H1 (cell line): ENCODE data around the gene COLEC11. TPM values are rescaled to one million over a fixed set of nuclear protein-coding genes. Genes with fewer than 3 reads are reported as not detected.

Source experiments
- ASH2L ChIP-seq: fragments of 200-600, 300-600 bp; sonication (generic); IDR thresholded peaks from one replicate; pipeline ENCODE4 v1.7.1; 2017; ENCODE audit warnings: low read length
- BRCA1 ChIP-seq: IDR thresholded peaks from 2 replicates; pipeline ENCODE4 v1.6.1; 2012; ENCODE audit warnings: low read depth, low read length, improper control_type of control experiment
- CHD1 ChIP-seq: IDR thresholded peaks from 2 replicates; pipeline ENCODE4 v1.6.1; 2012; ENCODE audit warnings: low read depth, low read length, improper control_type of control experiment
- EZH2 ChIP-seq: fragments of 200-600 bp; sonication (generic); IDR thresholded peaks from 2 replicates; pipeline ENCODE4 v1.7.1; 2012; ENCODE audit warnings: low read depth, mild to moderate bottlenecking, moderate library complexity, low read length, inconsistent platforms; ENCODE audit not compliant: severe bottlenecking
- GABPA ChIP-seq: IDR thresholded peaks from 2 replicates; pipeline ENCODE4 v1.6.1; 2011; ENCODE audit warnings: mild to moderate bottlenecking, low read length, moderate library complexity, borderline replicate concordance; ENCODE audit not compliant: insufficient read depth
- MAFK ChIP-seq: IDR thresholded peaks from 2 replicates; pipeline ENCODE4 v1.6.1; 2012; ENCODE audit warnings: low read depth, mild to moderate bottlenecking, improper control_type of control experiment, low read length
- RNF2 ChIP-seq: fragments of 200-900, 300-1000 bp; sonication (generic); IDR thresholded peaks from 2 replicates; pipeline ENCODE4 v1.7.1; 2016; ENCODE audit warnings: borderline replicate concordance, low read depth, mild to moderate bottlenecking, antibody characterized with exemption, low read length; ENCODE audit not compliant: poor library complexity, severe bottlenecking; ENCODE audit errors: missing control alignments
- SAP30 ChIP-seq: fragments of 300-600 bp; sonication (generic); IDR thresholded peaks from 2 replicates; pipeline ENCODE4 v1.7.1; 2012; ENCODE audit warnings: low read length, moderate library complexity, mild to moderate bottlenecking, inconsistent platforms; ENCODE audit not compliant: insufficient read depth, insufficient replicate concordance
- SIX5 ChIP-seq: IDR thresholded peaks from 2 replicates; pipeline ENCODE4 v1.6.1; 2011; ENCODE audit warnings: mild to moderate bottlenecking, low read depth, low read length
- SRF ChIP-seq: IDR thresholded peaks from 2 replicates; pipeline ENCODE4 v1.6.1; 2011; ENCODE audit warnings: mild to moderate bottlenecking, low read depth, low read length, moderate library complexity
- YY1 ChIP-seq: IDR thresholded peaks from 2 replicates; pipeline ENCODE4 v1.6.1; 2011; ENCODE audit warnings: low read depth, mild to moderate bottlenecking, low read length
- polyA plus RNA-seq, 7 experiments: library from polyadenylated mRNA; depleted of rRNA in 3 of 7; stranded (reverse) in 5 of 7; unstranded in 2 of 7; fragments of >200 nt in 5 of 7; fragments of 200-250 nt in 2 of 7; gene quantifications; 1 replicate in 5 of 7; 2 replicates in 1 of 7; 4 replicates in 1 of 7; pipeline versions ENCODE4 v1.2.1 to v1.2.3, GENCODE V29; 2011 to 2013; ENCODE audit warnings: missing spikeins in 2 of 7, mixed read lengths in 2 of 7
- total RNA-seq: library from RNA; stranded (reverse); fragmentation: NEBNext Ultra II Directional; extraction: Animal tissue kit (Norgen Biotek cat#: 25700); gene quantifications from 2 replicates; pipeline ENCODE4 v1.2.1, GENCODE V29; 2021
- TF ChIP-seq, protein P1 (sequence below): fragments of 300-600 bp; sonication (generic); IDR thresholded peaks from 2 replicates; pipeline ENCODE4 v1.7.1; 2012; ENCODE audit warnings: low read length, moderate library complexity, mild to moderate bottlenecking, inconsistent platforms; ENCODE audit not compliant: insufficient replicate concordance

The COLEC11 gene
- total and polyA plus RNA-seq, 2 of the 8 experiments (the other 6 are each of a cell fraction or from before 2014, with no cell fraction given): 0.47 to 0.80 TPM

DNA sequence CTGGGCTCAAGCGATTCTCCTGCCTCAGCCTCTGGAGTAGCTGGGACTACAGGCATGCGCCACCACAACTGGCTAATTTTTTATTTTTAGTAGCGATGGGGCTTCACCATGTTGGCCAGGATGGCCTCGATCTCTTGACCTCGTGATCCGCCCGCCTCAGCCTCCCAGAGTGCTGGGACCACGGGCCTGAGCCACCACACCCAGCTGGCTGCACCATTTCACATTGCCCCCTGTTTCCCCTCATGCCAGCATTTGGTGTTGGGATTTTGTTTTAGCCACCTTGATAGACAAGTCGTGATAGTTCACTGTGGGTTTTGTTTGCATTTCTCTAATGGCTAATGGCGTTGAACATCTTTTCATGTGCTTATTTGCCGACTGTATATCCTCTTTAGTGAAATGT is 5.8 kb upstream of the COLEC11 start (continued):
- TF ChIP-seq, protein P1, sequence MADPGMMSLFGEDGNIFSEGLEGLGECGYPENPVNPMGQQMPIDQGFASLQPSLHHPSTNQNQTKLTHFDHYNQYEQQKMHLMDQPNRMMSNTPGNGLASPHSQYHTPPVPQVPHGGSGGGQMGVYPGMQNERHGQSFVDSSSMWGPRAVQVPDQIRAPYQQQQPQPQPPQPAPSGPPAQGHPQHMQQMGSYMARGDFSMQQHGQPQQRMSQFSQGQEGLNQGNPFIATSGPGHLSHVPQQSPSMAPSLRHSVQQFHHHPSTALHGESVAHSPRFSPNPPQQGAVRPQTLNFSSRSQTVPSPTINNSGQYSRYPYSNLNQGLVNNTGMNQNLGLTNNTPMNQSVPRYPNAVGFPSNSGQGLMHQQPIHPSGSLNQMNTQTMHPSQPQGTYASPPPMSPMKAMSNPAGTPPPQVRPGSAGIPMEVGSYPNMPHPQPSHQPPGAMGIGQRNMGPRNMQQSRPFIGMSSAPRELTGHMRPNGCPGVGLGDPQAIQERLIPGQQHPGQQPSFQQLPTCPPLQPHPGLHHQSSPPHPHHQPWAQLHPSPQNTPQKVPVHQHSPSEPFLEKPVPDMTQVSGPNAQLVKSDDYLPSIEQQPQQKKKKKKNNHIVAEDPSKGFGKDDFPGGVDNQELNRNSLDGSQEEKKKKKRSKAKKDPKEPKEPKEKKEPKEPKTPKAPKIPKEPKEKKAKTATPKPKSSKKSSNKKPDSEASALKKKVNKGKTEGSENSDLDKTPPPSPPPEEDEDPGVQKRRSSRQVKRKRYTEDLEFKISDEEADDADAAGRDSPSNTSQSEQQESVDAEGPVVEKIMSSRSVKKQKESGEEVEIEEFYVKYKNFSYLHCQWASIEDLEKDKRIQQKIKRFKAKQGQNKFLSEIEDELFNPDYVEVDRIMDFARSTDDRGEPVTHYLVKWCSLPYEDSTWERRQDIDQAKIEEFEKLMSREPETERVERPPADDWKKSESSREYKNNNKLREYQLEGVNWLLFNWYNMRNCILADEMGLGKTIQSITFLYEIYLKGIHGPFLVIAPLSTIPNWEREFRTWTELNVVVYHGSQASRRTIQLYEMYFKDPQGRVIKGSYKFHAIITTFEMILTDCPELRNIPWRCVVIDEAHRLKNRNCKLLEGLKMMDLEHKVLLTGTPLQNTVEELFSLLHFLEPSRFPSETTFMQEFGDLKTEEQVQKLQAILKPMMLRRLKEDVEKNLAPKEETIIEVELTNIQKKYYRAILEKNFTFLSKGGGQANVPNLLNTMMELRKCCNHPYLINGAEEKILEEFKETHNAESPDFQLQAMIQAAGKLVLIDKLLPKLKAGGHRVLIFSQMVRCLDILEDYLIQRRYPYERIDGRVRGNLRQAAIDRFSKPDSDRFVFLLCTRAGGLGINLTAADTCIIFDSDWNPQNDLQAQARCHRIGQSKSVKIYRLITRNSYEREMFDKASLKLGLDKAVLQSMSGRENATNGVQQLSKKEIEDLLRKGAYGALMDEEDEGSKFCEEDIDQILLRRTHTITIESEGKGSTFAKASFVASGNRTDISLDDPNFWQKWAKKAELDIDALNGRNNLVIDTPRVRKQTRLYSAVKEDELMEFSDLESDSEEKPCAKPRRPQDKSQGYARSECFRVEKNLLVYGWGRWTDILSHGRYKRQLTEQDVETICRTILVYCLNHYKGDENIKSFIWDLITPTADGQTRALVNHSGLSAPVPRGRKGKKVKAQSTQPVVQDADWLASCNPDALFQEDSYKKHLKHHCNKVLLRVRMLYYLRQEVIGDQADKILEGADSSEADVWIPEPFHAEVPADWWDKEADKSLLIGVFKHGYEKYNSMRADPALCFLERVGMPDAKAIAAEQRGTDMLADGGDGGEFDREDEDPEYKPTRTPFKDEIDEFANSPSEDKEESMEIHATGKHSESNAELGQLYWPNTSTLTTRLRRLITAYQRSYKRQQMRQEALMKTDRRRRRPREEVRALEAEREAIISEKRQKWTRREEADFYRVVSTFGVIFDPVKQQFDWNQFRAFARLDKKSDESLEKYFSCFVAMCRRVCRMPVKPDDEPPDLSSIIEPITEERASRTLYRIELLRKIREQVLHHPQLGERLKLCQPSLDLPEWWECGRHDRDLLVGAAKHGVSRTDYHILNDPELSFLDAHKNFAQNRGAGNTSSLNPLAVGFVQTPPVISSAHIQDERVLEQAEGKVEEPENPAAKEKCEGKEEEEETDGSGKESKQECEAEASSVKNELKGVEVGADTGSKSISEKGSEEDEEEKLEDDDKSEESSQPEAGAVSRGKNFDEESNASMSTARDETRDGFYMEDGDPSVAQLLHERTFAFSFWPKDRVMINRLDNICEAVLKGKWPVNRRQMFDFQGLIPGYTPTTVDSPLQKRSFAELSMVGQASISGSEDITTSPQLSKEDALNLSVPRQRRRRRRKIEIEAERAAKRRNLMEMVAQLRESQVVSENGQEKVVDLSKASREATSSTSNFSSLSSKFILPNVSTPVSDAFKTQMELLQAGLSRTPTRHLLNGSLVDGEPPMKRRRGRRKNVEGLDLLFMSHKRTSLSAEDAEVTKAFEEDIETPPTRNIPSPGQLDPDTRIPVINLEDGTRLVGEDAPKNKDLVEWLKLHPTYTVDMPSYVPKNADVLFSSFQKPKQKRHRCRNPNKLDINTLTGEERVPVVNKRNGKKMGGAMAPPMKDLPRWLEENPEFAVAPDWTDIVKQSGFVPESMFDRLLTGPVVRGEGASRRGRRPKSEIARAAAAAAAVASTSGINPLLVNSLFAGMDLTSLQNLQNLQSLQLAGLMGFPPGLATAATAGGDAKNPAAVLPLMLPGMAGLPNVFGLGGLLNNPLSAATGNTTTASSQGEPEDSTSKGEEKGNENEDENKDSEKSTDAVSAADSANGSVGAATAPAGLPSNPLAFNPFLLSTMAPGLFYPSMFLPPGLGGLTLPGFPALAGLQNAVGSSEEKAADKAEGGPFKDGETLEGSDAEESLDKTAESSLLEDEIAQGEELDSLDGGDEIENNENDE: no peak
- no peak for TF ChIP-seq CHD1
- no peak for TF ChIP-seq MAFK
- TF ChIP-seq BRCA1: no peak
- no peak for TF ChIP-seq GABPA
- TF ChIP-seq SAP30: no peak
- TF ChIP-seq YY1: no peak
- no peak for TF ChIP-seq SIX5
- TF ChIP-seq EZH2: no peak
- no peak for TF ChIP-seq ASH2L
- TF ChIP-seq RNF2: no peak
- TF ChIP-seq SRF: no peak
